NCI-H748 (cell line): ENCODE results near the gene LHFPL3.
"Not testable (repeated sequence)": the region's sequence is repeated elsewhere in the genome, so short reads cannot be mapped to it uniquely, and the experiment has no call there.

Experiments
- DNase-seq: peaks from one replicate; lab custom pipeline; 2025; ENCODE audit not compliant: unreplicated experiment; lab: John Stamatoyannopoulos, UW

LHFPL3 gene

DNA sequence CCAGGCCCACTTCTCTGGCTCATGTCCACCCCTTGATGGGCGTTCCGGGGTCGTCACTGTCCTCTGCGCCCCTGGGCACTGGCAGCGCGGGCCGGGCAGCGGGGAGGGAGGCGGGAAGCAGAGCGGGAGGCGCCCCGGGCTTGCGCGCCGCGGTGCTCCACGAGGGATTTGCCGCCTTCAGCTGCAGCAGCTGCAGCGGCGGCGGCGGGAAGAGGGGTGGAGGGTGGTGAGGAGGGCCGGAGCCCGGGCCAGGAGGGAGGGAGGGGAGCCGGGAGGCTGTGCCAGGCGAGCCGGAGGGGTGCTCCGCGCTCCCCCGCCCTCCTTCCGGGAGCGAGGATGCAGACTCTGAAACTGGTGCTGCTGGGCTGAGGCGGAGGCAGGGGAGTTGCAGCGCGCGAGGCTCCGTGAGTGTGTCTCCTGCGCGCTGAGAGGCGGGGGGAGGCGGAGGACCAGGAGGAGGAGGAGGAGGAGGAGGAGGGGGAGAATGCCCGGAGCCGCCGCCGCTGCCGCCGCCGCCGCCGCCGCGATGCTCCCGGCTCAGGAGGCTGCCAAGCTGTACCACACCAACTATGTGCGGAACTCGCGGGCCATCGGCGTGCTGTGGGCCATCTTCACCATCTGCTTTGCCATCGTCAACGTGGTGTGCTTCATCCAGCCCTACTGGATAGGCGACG, at the start of gene LHFPL3:
TSS of gene LHFPL3 (plus strand) at position 308 of the 674 bp plus-strand sequence.
- DNase-seq, result peak; percentile 80

DNA sequence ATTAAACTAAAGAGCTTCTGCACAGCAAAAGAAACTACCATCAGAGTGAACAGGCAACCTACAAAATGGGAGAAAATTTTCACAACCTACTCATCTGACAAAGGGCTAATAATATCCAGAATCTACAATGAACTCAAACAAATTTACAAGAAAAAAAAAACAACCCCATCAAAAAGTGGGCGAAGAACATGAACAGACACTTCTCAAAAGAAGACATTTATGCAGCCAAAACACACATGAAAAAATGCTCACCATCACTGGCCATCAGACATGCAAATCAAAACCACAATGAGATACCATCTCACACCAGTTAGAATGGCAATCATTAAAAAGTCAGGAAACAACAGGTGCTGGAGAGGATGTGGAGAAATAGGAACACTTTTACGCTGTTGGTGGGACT, 46.7 kb upstream of the LHFPL3 start:
- not testable (repeated sequence) for DNase-seq

DNA sequence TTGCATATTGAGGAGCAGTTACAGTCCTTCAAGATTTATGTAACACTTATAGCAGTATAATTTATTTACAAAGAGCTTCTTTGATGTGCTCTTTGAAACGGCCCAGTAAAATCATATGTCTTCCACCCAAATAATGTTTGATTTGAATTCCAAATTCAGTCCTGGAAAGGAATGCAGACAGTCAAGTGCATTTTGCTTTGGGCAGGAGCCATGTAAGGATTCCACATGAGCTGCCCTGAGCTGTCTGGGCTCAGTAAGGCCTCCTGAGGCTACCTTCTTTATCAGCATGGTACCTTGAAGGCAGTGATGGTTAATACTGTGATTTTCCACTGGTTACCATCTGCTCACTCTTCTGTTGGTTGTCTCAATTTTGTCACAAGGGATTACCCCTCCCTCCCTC, 41.6 kb upstream of the LHFPL3 start:
- DNase-seq, result no peak

DNA sequence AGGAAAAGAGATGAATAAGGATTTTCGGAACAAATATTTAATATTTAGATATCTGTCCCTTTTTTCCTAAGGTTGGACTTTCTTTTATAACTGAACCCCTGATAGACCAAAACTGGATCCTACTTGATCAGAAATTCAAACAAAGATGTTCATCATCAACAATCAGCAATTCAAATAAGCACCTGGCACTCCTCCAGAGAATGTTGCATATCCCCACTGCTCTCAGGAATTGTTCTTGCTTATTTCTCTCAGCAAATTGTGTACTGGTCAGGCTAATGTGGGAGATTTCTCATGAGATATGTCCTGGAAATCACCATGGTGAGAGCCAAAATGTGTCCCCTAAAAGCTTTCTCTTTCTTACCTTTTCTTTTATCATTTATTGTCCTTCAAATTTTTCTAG, 40.3 kb upstream of the LHFPL3 start:
- no peak for DNase-seq

DNA sequence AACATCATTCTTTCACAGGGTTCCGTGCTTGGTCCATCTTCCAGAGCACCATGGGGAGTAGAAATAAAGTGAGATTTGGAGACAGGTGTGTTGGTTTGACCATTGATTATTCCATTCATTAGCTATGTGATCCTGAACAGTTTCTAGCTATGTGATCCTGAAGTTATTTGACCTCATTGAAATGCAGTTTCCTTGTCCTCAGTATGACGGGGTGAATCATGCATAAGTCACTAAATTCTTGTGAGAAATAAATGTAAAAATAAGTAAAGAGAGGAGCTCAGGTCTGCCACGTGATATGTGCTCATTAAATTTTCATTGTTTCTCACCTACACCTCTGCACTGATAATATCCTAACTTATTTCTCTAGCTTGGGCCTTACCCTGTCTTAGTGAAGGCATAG, 34.1 kb upstream of the LHFPL3 start:
- DNase-seq, result no peak

DNA sequence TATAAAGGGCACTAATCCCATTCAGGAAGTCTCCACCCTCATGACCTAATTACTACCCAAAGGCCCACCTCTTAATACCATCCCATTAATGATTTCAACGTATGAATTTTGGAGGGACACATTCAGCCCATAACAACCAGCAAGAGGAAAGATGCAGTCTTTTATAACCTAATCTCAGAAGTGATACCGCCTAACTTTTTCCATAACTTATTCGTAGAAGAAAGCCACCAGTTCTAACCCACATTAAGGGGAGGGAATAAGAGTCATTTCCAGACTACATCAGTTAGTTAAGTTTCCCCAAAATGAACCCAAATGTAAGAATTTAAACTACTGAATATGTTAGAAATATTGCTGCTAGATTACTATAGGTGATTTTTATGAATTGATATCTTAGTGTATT, 32.1 kb upstream of the LHFPL3 start:
- no peak for DNase-seq

DNA sequence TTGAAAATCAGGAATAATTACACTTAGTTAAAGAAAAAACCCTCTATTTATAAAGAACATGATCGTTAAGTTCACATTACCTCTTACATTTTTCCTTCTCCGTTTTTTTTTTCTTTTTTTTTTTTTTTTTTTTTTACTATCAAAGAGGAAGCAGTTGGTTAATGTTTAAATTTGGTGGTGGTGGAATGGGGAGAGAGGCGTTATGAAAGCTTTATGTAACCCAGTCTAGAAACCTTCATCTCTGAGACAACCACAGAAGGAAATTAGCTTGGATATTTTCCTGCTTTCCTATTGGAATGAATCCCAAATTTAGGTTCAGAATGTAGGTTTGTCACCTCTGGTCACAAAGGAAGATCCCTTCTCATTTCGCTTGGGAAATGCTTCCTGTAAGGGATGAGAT, 31.5 kb upstream of the LHFPL3 start:
- DNase-seq, result no peak

DNA sequence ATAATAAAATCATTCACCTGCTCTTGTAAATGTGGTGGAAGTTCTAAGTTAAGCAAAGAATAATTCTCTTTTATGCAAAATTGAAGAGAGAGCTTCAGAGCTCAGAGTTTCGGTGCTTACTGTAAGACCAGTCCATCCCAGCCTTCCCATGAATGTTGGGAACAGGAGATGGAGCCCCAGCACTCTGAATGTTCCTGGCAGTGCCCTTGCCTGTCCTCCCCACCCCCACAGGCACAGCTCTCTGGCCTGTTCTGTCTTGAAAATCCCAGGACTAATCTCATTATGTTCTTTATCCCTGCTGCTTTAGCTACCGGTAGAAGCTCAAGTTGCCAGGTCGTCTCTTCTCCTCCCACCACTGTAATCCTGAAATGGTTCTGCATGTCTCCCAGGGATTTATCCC, 29.1 kb upstream of the LHFPL3 start:
- DNase-seq, result no peak

DNA sequence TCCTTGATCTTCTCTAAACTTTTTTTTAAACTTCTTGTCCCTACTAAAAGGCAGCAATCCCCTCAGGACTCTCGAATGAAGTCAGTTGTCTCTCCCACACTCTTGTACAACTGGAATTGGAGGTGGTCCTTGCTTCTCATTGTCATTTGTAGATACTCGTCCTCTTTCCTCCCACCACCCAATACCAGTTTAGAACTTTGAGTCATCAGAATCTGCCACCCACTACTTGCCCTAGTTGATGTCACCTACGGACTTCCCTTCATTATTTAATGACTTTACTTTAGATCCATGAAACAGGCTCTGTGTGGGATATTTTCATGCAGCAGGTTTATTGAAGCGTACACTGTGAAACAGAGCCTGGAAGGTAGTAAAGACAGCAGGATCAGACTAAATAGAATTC, 28.6 kb upstream of the LHFPL3 start:
- no peak for DNase-seq

DNA sequence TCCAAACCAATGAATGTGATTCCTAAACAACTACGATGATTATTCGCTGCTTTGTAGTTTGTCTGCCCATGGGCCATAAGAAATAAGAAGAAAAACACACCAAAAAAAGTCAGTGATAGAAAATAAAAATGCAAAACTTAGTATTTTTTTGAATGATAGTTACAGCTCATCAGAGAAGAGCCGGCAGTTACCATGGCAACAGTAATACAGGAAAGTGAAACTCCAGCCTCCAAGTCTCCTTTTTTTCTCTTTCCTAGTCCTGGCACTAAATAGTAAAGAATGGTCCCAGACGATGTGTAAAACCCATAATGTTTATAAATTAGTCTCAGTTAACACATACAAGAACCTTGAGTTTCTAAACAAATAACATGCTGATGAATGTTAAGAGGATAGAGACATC, 21.6 kb upstream of the LHFPL3 start:
- DNase-seq, result peak; percentile 8

DNA sequence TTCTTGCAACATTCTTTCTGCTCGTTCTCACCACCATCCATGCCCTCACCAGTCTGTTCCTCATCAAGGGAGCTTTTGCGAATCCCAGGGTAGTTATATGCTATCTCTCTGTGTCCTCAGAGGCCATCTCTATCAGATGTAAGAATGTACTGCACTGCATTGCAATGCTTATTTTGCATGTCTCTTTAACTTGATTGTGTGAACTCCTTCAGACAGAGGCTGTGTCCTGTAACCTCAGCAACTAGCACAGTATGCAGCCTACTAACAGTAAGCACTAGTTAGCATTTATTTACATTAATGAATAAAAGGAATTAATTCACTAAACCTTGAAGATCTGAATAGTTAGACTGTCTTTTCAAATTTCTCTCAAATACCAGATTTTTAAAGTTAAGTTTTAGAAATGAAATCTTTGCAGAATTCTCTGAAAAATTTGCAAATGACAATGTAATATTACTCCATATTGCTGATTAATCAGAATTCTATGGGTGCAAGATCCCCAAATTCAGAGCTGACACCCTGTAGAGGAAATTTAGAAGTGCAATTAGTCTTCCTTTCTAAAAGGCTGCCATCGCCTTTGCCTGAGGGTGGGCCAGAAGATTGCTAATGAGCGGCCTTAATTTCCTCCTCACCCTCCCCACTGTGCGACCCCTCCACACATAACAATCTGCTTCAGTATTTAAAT, 10.3 kb upstream of the LHFPL3 start:
- DNase-seq, result no peak

DNA sequence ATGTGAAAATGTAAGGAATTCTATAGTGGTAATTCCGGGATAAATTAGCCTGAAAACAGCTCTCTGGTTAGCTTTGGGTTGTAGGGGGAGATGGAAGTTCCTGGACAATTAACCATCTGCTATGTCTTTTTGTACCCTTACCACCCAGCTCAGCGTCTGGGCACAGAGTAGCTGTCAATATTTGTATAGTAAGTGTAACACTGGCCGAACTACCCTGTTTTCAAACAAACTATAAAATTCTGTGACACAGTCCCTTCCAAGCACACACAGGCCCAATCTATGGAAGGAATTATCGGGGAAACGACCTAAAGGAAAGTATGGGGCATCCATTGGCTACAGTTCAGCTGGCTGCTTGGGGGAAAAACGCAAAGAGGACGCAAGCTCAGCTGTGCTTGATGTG, 869 bp upstream of the LHFPL3 start:
- peak; percentile 23 for DNase-seq

DNA sequence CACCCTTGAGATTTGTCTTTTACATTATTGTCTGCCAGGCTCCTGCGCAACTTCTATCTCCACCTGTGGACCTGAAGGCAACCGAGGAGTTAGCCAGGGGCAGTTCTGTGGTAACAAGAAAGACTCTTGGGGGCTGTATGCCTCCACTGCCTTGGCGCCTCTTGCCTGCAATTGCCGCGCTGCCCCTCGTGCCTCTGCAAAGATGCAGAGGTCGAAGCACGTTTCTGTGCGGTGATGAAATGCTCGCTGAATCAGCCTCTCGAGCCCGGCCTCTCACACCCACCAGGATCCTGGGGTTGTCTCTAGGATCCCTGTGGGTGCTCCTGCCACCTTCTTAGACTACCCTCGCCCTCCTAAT, 486 bp upstream of the LHFPL3 start:
- peak; percentile 55 for DNase-seq

DNA sequence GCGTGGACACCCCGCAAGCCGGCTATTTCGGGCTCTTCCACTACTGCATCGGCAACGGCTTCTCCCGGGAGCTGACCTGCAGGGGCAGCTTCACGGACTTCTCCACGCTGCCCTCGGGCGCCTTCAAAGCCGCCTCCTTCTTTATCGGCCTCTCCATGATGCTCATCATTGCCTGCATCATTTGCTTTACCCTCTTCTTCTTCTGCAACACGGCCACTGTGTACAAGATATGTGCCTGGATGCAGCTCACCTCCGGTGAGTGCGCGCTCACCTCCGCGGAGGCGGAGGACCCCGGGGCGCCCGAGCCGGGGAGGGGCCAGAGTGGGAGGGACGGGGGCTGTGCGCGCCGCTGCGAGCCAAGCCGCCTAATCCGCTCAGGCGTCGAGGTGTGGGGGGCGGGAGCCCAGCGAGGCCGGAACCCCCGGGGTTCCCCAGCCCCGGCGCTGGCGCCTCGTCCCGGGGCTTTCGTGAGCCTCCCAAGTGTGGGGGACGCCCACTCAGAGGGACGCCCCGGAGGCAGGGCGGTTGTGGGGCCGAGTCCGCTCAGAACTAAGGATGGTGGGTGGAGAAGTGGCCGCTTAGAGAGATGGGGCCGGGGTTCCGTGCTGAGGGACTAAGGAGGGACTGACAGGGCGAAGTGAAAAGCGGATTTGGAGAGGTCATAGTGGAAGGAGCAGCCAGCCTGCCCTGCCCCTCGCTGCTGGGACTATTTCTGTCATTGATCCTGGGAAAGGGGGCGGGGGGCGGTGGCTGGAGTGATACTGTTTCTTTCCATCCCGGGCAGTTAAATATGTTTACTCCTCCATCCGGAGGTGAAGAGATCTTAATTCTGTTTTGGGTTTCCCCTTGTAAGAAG, 795 bp downstream of the LHFPL3 start:
- peak; percentile 70 for DNase-seq

DNA sequence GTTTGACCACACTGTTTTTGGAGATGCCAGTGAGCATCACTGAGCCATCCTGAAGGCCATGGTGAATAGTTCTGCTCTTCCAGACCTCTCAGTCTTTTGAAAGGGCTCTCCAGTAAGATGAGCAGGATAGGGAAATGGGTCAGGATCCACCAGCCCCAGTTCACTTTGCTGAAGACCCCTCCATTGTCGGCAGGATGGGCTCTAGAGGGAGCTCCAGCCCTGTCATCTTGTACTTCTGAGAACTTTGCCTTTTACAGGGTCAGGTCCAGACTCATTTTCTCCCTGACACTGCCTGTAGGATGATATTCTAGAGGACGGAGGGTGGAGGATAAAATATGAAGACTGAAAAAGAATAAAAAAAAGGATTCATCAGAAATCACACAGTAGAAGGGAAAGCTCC, 13.1 kb downstream of the LHFPL3 start:
- peak; percentile 30 for DNase-seq

DNA sequence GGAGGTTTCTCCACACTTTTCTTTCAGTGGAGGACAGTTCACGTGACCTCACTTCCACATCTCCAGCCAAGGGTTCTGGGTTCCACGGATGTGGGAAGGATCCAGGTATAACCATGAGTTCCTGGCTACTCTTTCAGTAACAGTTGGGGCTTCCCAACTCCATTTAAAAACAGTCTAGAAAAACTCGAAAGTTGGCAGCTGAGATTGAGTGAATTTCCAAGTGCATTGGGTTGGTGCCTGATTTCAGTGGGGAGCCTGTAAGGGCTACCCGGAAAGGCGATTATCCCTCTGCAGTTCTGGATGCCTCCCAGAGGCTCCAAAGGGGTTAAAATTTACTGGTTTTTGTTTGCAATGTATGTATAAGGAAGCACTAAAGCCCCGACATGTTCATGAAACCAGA, 24.3 kb downstream of the LHFPL3 start:
- no peak for DNase-seq

DNA sequence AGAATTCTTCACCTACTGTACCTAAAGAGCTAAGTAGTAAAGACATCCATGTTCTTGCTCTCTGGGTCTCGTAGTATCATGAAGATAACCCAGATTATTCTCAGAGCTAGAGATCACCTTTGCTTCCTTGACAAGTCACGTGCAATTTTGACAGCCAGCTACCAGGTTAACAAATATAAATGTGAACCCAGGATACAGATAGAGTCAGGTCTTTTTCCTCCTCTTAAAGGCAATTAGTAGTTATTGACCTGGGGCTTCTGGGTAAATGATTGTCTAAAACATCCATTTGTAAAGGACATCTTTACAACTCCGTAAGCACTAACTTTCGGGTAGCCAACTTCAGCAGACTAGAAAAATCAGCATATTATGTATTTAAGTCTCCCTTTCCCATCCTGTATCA, 28.8 kb downstream of the LHFPL3 start:
- no peak for DNase-seq

DNA sequence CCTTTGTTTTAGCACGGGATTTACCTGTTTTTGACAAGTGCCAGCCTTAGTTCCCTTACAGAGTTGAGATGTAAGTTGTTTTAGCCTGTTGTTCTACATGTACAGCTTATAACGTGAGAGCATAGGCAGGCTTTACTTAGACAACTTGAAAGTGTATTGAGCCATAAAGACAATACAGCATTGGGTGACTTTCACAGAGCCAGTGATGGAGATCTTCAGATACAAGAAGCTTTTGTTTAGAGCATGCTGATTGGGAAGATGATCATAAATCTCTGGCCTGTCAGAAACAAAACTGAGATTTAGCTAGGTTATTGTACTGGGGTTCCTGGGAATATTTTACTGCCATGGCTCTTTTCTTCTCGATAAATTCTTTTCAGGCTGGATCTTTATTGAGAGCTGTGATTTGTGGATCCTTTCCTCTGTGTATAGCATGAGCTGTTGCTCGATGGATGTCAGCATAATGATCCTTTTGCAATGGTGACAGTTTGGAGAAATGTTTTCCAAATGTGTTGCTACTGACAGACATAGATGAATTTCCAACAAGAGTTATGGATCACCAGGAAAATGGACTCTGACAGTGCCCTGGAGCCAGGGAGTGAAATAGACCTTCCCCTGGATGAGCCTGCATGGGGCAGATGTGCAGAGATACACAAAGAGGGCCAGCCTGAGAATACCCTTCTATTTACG, 30.2 kb downstream of the LHFPL3 start:
- no peak for DNase-seq

DNA sequence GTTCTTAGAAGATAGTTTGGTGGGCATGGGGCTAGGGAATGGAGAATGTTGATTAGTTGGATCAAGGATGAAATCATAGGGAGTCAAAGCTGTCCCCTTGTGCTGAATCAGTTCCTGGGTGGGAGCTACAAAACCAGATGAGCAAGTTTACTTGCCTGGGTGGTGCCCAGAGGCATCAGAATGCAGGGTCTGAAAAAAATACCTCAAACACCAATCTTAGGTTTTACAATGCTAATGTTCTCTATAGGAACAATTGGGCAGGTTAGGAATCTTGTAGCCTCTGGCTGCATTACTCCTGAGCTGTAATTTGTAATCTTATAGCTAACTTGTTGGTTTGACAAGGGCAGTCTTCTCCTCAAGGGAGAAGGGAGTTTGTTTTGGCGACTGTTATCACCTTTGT, 34.4 kb downstream of the LHFPL3 start:
- DNase-seq, result no peak

DNA sequence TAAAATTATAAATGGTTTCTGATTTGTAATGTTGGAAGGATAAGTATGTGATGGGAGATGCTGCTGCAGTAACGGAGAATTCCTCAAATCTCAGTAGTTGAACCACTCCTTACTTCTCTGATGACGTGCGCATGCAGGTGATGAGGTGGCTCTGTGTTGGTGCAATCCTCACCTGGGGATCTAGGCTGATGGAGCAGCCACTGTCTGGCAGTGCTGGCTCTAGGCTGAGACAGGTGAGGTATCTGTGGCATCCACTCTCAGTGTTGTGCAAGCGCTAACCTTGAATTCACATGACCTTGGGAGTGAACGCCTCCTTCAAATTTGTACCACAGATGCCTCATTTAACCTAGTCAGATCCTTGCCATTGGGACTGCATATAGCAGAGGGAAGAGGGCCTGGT, 35.0 kb downstream of the LHFPL3 start:
- no peak for DNase-seq

DNA sequence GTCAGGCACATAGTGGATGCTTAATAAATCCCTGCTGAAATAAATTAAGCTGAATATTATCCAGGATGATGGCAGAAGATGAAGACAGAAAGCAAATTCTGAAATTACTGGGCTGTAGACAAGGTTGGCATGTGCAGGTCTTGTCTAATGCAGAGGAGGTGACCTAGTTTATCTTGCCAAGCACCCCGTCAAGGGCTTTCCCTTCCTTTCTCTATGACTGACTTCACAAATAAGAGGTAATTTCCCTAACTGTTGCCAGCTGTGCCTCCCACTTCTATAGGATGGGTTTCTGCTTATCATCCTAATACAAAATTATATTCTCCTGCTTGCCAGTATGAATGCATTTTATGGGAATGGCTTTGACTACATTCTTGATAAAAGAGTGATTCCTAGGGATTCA, 38.0 kb downstream of the LHFPL3 start:
- DNase-seq, result no peak

DNA sequence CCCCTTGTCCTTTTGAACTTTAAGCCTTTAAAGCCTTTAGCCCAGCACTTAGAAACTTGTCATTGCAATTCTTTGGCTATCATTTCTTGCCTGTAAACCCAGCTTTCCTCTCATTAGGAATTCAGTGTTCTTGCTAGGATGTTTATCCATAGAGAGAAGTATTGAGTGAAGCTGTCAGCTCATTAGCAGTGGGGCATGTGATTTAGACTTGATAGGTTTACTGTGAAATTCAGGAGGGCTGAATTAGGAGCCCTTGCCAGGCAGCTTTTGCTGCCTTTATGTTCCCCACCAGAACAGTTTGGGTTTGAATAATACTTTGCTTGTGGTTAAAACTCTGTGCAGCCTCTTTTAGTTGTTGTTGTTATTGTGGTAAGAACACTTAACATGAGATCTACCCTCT, 39.5 kb downstream of the LHFPL3 start:
- no peak for DNase-seq
